ENCODE results near the gene TAS2R43. TPM values are rescaled to one million over a fixed set of nuclear protein-coding genes. Genes with fewer than 3 reads are reported as not detected.

TAS2R43 gene
- 2.6 and 2.8 TPM in 2 replicates for total RNA-seq
- polyA plus RNA-seq = 0.44 and 0.69 TPM in 2 replicates

GRCh38 chr12:11092128-11092527, at the start of gene TAS2R43:
TAS2R43 (minus strand) TSS chr12:11092313; CDS start chr12:11092229, 84 bp downstream.
- H3K9me3 ChIP-seq (ENCODE audit: low read depth) = no peaks in the 10 kb centered on the region
- DNase-seq (ENCODE audit: low spot score) = no peak
- H3K27ac ChIP-seq = no peak within 1 kb of the TSS
- TF ChIP-seq EZH2 (IDR thresholded peaks at IDR 0.05; ENCODE audit: borderline replicate concordance) (no peak), CTCF (IDR thresholded peaks at IDR 0.05; ENCODE audit: poor library complexity) (no peak), EZH2phosphoT487 (IDR thresholded peaks at IDR 0.05; ENCODE audit: low read depth, severe bottlenecking, unreplicated experiment) (no peak)
- no peaks in the 10 kb centered on the region for H3K36me3 ChIP-seq (replicated peaks; ENCODE audit: insufficient read depth, low read depth)
- no peak within 1 kb of the TSS for H3K4me3 ChIP-seq
- H3K9me2 ChIP-seq (replicated peaks; ENCODE audit: insufficient read depth) = no peaks in the 10 kb centered on the region
- 93% methylated on average over 6 of the region's 6 CpGs for WGBS (ENCODE audit: low lambda C conversion rate, missing lambda C conversion rate)
- no peaks in the 10 kb centered on the region for H4K20me1 ChIP-seq (ENCODE audit: insufficient read depth, poor library complexity, severe bottlenecking)
- no peaks in the 10 kb centered on the region for H3K27me3 ChIP-seq
- no peaks in the 10 kb centered on the region for H3K79me2 ChIP-seq
- H3K4me2 ChIP-seq = no peak within 1 kb of the TSS
- H3K4me1 ChIP-seq (ENCODE audit: insufficient read depth) = no peaks in the 10 kb centered on the region
- no peak within 1 kb of the TSS for H2AFZ ChIP-seq

GRCh38 chr12:11136075-11136474, 44.0 kb upstream of the TAS2R43 start:
- H2AFZ ChIP-seq = no peak overlapping the region
- H3K9me2 ChIP-seq (replicated peaks; ENCODE audit: insufficient read depth) = no peaks in the 10 kb centered on the region
- no peak for TF ChIP-seq EZH2phosphoT487 (IDR thresholded peaks at IDR 0.05; ENCODE audit: low read depth, severe bottlenecking, unreplicated experiment)
- TF ChIP-seq EZH2 (IDR thresholded peaks at IDR 0.05; ENCODE audit: borderline replicate concordance) = no peak
- no peak for TF ChIP-seq CTCF (IDR thresholded peaks at IDR 0.05; ENCODE audit: poor library complexity)
- H3K9me3 ChIP-seq (ENCODE audit: low read depth) = no peaks in the 10 kb centered on the region
- 77% methylated on average over 2 of the region's 2 CpGs for WGBS (ENCODE audit: low lambda C conversion rate, missing lambda C conversion rate)
- DNase-seq (ENCODE audit: low spot score) = no peak
- H3K27ac ChIP-seq = no peak overlapping the region
- no peaks in the 10 kb centered on the region for H3K4me1 ChIP-seq (ENCODE audit: insufficient read depth)
- no peaks in the 10 kb centered on the region for H3K36me3 ChIP-seq (replicated peaks; ENCODE audit: insufficient read depth, low read depth)
- H3K4me3 ChIP-seq = no peak overlapping the region
- H3K27me3 ChIP-seq = no peaks in the 10 kb centered on the region
- peaks cover 83% of the 10 kb centered on the region for H3K79me2 ChIP-seq
- no peak overlapping the region for H3K4me2 ChIP-seq
- H4K20me1 ChIP-seq (ENCODE audit: insufficient read depth, poor library complexity, severe bottlenecking) = peaks cover 6% of the 10 kb centered on the region

DNA sequence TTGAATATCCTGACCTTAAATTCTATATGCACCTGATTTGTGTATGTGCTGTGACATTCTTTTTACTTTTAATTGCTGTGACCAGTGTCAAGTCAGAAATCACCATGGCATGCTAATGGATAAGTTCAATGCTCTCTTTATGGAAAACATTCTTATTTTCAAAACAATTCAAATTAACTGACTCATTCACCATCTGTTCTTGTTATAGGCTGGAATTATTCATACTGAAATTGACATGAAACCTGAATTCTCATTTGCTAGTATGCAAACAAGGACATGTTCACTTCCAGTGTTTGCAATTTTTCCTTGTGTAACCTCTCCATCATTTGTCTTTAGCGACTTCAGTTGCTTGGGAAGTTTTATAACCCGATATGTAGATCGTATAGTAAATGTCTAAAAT, 42.2 kb upstream of the TAS2R43 start, which contains the start of gene TAS2R30:
TSS of gene TAS2R30 (minus strand) at position 340 of the 400 bp plus-strand sequence. CDS start 400 bp downstream, outside the sequence.
- no peaks in the 10 kb centered on the region for H3K27me3 ChIP-seq
- peaks cover 83% of the 10 kb centered on the region for H3K79me2 ChIP-seq
- no peak within 1 kb of the TSS for H3K4me2 ChIP-seq
- H3K4me3 ChIP-seq = no peak within 1 kb of the TSS
- H3K9me3 ChIP-seq (ENCODE audit: low read depth) = no peaks in the 10 kb centered on the region
- H4K20me1 ChIP-seq (ENCODE audit: insufficient read depth, poor library complexity, severe bottlenecking) = peaks cover 6% of the 10 kb centered on the region
- no peaks in the 10 kb centered on the region for H3K36me3 ChIP-seq (replicated peaks; ENCODE audit: insufficient read depth, low read depth)
- H2AFZ ChIP-seq = no peak within 1 kb of the TSS
- WGBS (ENCODE audit: low lambda C conversion rate, missing lambda C conversion rate) = 77% methylated on average over 3 of the region's 3 CpGs
- no peaks in the 10 kb centered on the region for H3K9me2 ChIP-seq (replicated peaks; ENCODE audit: insufficient read depth)
- no peaks in the 10 kb centered on the region for H3K4me1 ChIP-seq (ENCODE audit: insufficient read depth)
- TF ChIP-seq EZH2phosphoT487 (IDR thresholded peaks at IDR 0.05; ENCODE audit: low read depth, severe bottlenecking, unreplicated experiment) (no peak), EZH2 (IDR thresholded peaks at IDR 0.05; ENCODE audit: borderline replicate concordance) (no peak), CTCF (IDR thresholded peaks at IDR 0.05; ENCODE audit: poor library complexity) (no peak)
- no peak for DNase-seq (ENCODE audit: low spot score)
- H3K27ac ChIP-seq = no peak within 1 kb of the TSS

Measured in hepatocyte (in vitro differentiated cells).